ENCODE results near the gene LRRC8A. TPM values are rescaled to one million over a fixed set of nuclear protein-coding genes. Genes with fewer than 3 reads are reported as not detected.
A peak's percentile ranks its signal among the peaks of the same experiment; 100 is the strongest.

LRRC8A gene
- total and polyA plus RNA-seq, 2 of the 8 experiments (the other 6 are each of a cell fraction or from before 2014, with no cell fraction given), result 103 to 111 TPM

GRCh38 chr9:128845186-128845931, 36.6 kb upstream of the LRRC8A start:
- 90% methylated on average over 13 of the region's 13 CpGs; no CpG with 5 or more reads in 1 of the 2 experiments for WGBS, 2 experiments (ENCODE audit: extremely low coverage in 1 of 2, insufficient coverage in 1 of 2, insufficient read length in 1 of 2, insufficient replicate concordance in 2 of 2, low coverage in 1 of 2, low lambda C conversion rate in 2 of 2, missing lambda C conversion rate in 1 of 2)

More at GRCh38 chr9:128845186-128845931, 36.6 kb upstream of the LRRC8A start:
- Histone ChIP-seq H2BK5ac (ENCODE audit: low read depth, low read length) (0 out of 2 replicates have a peak overlapping the region, but pooled peaks have one; percentile 22), H4K8ac (ENCODE audit: extremely low read depth, insufficient read depth, low read length) (no peak overlapping the region), H3K14ac (ENCODE audit: insufficient read length) (no peak overlapping the region), H3K23me2 (ENCODE audit: low read depth, low read length) (no peaks in the 10 kb centered on the region), H3K9ac (replicated peaks in 1 of 4; ENCODE audit: extremely low read depth in 1 of 4, low read depth in 3 of 4, low read length in 3 of 4) (no peak overlapping the region; a peak in 1 of 7 replicates), H3K36me3 (ENCODE audit: control insufficient read depth in 2 of 4, insufficient read depth in 4 of 4, low read length in 3 of 4) (peaks cover 0 to 3% (median 0%) of the 10 kb centered on the region in 4 experiments; a peak in 2 of 8 replicates), H4K91ac (replicated peaks; ENCODE audit: insufficient read length, low read length) (no peak overlapping the region), H3K56ac (replicated peaks; ENCODE audit: insufficient read length, low read depth, low read length) (no peak overlapping the region), H2BK20ac (ENCODE audit: low read length) (no peak overlapping the region), H3K4me2 (ENCODE audit: insufficient read depth in 1 of 2, low read depth in 2 of 2, low read length in 2 of 2) (no peak overlapping the region), H3K9me3 (ENCODE audit: insufficient read depth in 2 of 2, low read depth in 1 of 2, low read length in 1 of 2) (peaks cover under 1 to 5% of the 10 kb centered on the region in 2 experiments; a peak in 1 of 4 replicates), H4K5ac (ENCODE audit: insufficient read length, low read depth, low read length) (no peak overlapping the region), H3K27me3 (replicated peaks in 1 of 4; ENCODE audit: control insufficient read depth in 3 of 4, extremely low read depth in 1 of 4, insufficient read depth in 3 of 4, low read length in 3 of 4) (no peaks in the 10 kb centered on the region), H3K4me3 (ENCODE audit: extremely low read depth in 1 of 4, insufficient read depth in 2 of 4, low read depth in 3 of 4, low read length in 4 of 4) (no peak overlapping the region), H3K23ac (ENCODE audit: insufficient read length) (no peak overlapping the region), H3K18ac (ENCODE audit: extremely low read depth, low read length) (no peak overlapping the region), H3K79me1 (ENCODE audit: low read depth, low read length) (0 out of 2 replicates have a peak, but pooled peaks cover 2% of the 10 kb centered on the region), H2BK12ac (ENCODE audit: low read depth, low read length) (no peak overlapping the region), H2BK120ac (replicated peaks; ENCODE audit: low read depth, low read length) (no peak overlapping the region), H2BK15ac (ENCODE audit: low read length) (no peak overlapping the region), H4K20me1 (replicated peaks in 1 of 2; ENCODE audit: control insufficient read depth in 1 of 2, insufficient read depth in 2 of 2, low read length in 2 of 2) (peaks cover 0 to 10% of the 10 kb centered on the region in 2 experiments), H3K4me1 (replicated peaks in 1 of 4; ENCODE audit: control insufficient read depth in 3 of 4, insufficient read depth in 4 of 4, low read length in 3 of 4) (no peaks in the 10 kb centered on the region), H3K79me2 (ENCODE audit: control insufficient read depth in 1 of 2, insufficient read depth in 2 of 2, low read length in 2 of 2) (peaks cover 0 to 5% of the 10 kb centered on the region in 2 experiments; a peak in 1 of 4 replicates), H3K27ac (ENCODE audit: low read depth, low read length) (no peak overlapping the region), H2AK5ac (ENCODE audit: low read depth, low read length) (no peak overlapping the region), H2AFZ (ENCODE audit: low read length) (no peak overlapping the region), H3K4ac (replicated peaks; ENCODE audit: insufficient read length, low read depth, low read length) (no peak overlapping the region)
- peak; percentile 10 to 18; a peak in 1 of 4 replicates for TF ChIP-seq RAD21 (IDR thresholded peaks at IDR 0.05 in 1 of 2, conservative IDR thresholded peaks at IDR 0.05 in 1 of 2; ENCODE audit: low read depth in 2 of 2, low read length in 2 of 2)
- TF ChIP-seq CTCF (IDR thresholded peaks at IDR 0.05; ENCODE audit: control extremely low read depth in 1 of 3, insufficient read depth in 1 of 3, low read depth in 1 of 3, low read length in 3 of 3), result peak; percentile 32 to 44 (median 42); a peak in 3 of 4 replicates
- TF ChIP-seq MAX (IDR thresholded peaks at IDR 0.05), result no peak
- TF ChIP-seq NRF1 (IDR thresholded peaks at IDR 0.05; ENCODE audit: low read depth, low read length), result no peak
- peak; percentile 61; the same call in 1 of the 2 replicates for TF ChIP-seq TEAD4 (IDR thresholded peaks at IDR 0.05; ENCODE audit: low read depth, low read length)
- DNase-seq (ENCODE audit: low read depth in 1 of 2, low spot score in 2 of 2) (no peak), FAIRE-seq (no peak)
- ChIA-PET POLR2A (ENCODE audit: partially characterized antibody) (interaction anchor here (0.5 to 1.1 kb wide), 7 partner anchors 13 to 98 kb away, joined by 3 to 7 read pairs (median 3); no protein-coding TSS in a partner anchor), CTCF (ENCODE audit: partially characterized antibody) (interaction anchor here (0.8 to 2.2 kb wide), 18 partner anchors 8 to 161 kb away, joined by 3 to 16 read pairs (median 4); partner anchors contain the start of gene SPOUT1)
